GM19463 (cell line): Measurements from ENCODE around the gene IYD.

Experiments used
- ATAC-seq: cut with Tn5 transposase; IDR thresholded peaks from one replicate; pipeline ENCODE4 v1.9.1; 2021; ENCODE audit warnings: mild to moderate bottlenecking, moderate library complexity; ENCODE audit not compliant: unreplicated experiment

The IYD gene

GRCh38 chr6:150368762-150369161, at the start of gene IYD:
IYD (plus strand) TSS chr6:150369012; CDS start chr6:150369032, 20 bp downstream.
- ATAC-seq: no peak

- no peak for ATAC-seq
Measured at GRCh38 chr6:150319924-150320323, 48.9 kb upstream of the IYD start.

- ATAC-seq: no peak
Measured at GRCh38 chr6:150320442-150320841, 48.4 kb upstream of the IYD start.

- ATAC-seq: no peak
Measured at GRCh38 chr6:150322466-150322871, 46.3 kb upstream of the IYD start.

- ATAC-seq: no peak
Measured at GRCh38 chr6:150323205-150323604, 45.6 kb upstream of the IYD start.

- ATAC-seq: no peak
Measured at GRCh38 chr6:150324044-150324443, 44.8 kb upstream of the IYD start.

- ATAC-seq: no peak
Measured at GRCh38 chr6:150325066-150325772, 43.6 kb upstream of the IYD start.

- no peak for ATAC-seq
Measured at GRCh38 chr6:150327117-150327774, 41.6 kb upstream of the IYD start.

- no peak for ATAC-seq
Measured at GRCh38 chr6:150328744-150329405, 39.9 kb upstream of the IYD start.

GRCh38 chr6:150331344-150331743, 37.5 kb upstream of the IYD start:
- no peak for ATAC-seq

- ATAC-seq: no peak
Measured at GRCh38 chr6:150332939-150333584, 35.8 kb upstream of the IYD start.

- ATAC-seq: no peak
Measured at GRCh38 chr6:150333585-150333941, 35.2 kb upstream of the IYD start.

GRCh38 chr6:150334790-150335783, 33.7 kb upstream of the IYD start:
- ATAC-seq: no peak

GRCh38 chr6:150336299-150336698, 32.5 kb upstream of the IYD start:
- ATAC-seq: peak; percentile 81

- ATAC-seq: no peak
Measured at GRCh38 chr6:150336708-150337107, 32.1 kb upstream of the IYD start.

- ATAC-seq: no peak
Measured at GRCh38 chr6:150342126-150342525, 26.7 kb upstream of the IYD start.

- no peak for ATAC-seq
Measured at GRCh38 chr6:150343434-150343833, 25.4 kb upstream of the IYD start.

- no peak for ATAC-seq
Measured at GRCh38 chr6:150345781-150346180, 23.0 kb upstream of the IYD start.

- no peak for ATAC-seq
Measured at GRCh38 chr6:150346346-150346745, 22.5 kb upstream of the IYD start.

GRCh38 chr6:150347845-150348244, 21.0 kb upstream of the IYD start:
- ATAC-seq: no peak
